ENCODE measurements around the gene HOXC4.

Gene HOXC4

DNA sequence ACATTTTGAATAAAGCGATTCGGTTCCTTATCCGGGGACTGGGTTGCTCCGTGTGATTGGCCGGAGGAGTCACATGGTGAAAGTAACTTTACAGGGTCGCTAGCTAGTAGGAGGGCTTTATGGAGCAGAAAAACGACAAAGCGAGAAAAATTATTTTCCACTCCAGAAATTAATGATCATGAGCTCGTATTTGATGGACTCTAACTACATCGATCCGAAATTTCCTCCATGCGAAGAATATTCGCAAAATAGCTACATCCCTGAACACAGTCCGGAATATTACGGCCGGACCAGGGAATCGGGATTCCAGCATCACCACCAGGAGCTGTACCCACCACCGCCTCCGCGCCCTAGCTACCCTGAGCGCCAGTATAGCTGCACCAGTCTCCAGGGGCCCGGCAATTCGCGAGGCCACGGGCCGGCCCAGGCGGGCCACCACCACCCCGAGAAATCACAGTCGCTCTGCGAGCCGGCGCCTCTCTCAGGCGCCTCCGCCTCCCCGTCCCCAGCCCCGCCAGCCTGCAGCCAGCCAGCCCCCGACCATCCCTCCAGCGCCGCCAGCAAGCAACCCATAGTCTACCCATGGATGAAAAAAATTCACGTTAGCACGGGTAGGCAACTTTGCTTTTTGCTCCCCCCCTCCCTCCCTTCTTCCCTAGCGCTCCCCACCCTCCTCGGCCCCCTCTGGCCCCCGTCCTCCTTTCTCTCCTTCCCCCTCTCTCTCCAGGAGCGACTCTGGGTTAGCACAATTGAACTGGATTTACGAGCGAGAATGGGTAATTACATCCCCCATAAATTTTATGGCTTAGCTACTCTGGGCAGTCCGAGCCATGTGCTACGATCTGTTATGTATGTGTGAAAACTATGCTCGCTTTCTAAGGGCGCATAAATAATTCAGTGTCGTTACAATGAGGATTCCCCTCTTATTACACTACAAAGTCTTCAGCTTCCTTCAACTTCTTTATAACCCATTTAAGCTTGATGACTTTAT is at the start of gene HOXC4:
Gene HOXC4, plus strand, starts transcription at position 85 of the 991 bp plus-strand sequence. Its CDS starts 88 bp downstream, at position 173.
- no peak for DNase-seq (ENCODE audit: low spot score)

DNA sequence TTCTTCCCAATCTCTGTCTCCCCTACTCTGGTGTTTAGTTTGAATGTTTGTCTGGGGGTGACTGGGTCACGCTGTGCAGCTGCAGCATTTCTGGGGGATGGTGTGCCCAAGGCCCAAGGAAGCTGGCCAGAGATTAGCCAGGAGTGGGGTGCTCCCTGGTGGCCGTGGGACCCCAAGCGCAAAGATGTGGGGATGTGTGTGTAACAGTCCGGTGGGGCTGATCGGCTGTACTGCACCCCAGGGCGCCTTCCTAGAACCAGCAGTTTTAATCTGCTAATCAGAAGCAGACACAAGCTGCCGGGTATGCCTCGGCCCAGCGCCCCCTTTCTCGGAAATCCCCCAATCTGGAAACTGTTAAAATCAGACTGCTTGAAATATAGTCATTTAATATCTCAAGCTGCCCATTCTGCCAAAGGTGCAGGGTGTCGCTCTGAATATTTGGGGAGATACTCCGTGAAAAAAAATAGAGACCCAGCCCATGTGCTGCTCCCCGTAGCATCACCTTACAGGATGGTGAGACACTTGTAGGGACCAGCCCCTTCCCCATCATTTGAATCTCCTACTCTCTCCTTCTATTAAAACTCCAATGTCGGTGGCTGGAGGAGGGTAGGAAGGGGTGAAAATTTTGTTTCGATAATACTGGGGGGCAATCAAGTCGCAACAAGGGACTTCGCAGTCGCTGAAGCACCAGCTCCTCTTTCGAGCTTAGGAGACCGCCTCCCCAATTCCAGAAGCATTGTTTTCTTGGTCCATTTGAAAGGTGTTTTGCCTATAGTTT is 49.4 kb upstream of the HOXC4 start:
- DNase-seq (ENCODE audit: low spot score) = no peak

DNA sequence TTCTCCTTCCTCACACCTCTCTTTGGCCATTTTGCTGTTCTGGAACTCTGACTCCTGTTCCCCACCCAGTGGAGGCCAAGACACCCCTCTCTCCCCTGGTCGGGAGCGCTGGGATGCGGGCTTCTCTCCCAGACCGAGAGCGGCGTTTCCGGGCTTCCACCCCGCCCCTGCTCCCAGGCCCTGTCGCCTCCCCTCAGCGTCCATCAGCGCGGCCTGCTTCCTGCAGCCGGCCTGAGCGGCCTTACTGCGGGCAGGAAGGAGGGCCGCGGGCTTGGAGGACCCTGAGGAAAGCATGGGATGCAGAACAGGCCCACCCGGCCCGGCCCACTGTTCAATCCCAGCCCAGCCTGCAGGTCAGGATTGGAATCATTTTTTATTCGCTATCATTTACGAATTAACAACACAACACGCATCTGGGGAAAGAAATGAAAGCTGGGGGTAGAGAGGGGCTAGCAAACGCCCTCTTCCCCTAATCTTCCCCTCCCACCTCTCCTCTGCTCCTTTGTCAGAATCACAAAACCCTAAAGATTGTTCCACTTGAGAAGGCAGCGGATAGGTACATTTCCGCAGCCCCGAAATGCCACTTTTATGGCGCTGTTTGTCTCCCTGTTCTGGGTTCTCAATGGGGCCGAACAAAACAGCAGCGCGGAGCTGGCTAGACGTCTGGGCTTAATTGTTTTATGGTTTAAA is 48.6 kb upstream of the HOXC4 start:
- peak; percentile 71 for DNase-seq (ENCODE audit: low spot score)

DNA sequence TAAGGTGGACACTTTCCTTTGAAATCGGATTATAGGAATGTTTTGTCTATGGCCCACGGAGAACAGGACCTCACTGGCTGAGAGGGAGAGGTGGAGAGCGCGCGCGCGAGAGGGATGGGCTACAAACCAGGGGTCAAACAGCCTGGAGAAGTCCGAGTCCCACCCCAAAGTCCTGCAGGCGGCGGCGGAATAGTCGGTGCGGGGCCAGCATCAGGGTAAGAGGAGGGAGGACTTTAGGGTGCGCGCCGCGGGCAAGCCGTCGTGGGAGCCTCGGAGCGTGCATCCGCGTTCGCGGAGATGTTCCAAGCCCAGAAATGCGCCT is 48.1 kb upstream of the HOXC4 start:
- DNase-seq (ENCODE audit: low spot score) = no peak

DNA sequence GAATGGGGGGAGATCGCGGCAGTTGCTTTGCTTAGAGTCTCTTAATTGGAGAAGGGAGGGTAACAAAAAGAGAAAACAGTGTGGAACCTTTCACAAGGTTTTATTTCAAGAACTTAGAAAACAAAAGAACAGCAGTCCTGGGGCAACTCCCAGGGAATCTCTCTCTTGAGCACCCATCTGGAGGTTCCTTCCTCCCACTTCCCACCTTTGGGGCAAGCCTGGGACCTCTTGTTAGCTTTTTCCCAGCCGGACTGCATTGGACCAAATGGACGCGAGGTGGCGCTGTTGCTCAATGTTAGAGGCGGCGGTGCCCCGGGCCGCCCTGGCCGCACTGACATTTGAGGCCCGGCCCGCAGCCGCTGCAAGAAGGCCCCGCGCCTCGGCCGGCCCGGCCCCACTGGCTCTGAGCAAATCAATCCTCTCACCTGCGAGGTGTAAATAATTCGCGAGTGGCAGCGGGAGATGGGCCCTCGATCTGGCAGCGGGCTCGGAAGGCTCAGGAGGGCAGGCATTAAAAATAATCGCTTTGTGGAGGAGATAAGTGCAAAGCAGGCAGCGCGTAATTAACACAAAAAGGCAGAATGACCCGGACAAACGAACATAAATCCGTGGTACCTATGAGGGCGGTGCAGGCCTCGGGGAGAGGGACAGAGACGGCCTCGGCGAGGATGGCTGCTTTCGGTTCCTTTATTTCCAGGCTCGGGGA is 47.6 kb upstream of the HOXC4 start:
- peak; percentile 84 for DNase-seq (ENCODE audit: low spot score)

DNA sequence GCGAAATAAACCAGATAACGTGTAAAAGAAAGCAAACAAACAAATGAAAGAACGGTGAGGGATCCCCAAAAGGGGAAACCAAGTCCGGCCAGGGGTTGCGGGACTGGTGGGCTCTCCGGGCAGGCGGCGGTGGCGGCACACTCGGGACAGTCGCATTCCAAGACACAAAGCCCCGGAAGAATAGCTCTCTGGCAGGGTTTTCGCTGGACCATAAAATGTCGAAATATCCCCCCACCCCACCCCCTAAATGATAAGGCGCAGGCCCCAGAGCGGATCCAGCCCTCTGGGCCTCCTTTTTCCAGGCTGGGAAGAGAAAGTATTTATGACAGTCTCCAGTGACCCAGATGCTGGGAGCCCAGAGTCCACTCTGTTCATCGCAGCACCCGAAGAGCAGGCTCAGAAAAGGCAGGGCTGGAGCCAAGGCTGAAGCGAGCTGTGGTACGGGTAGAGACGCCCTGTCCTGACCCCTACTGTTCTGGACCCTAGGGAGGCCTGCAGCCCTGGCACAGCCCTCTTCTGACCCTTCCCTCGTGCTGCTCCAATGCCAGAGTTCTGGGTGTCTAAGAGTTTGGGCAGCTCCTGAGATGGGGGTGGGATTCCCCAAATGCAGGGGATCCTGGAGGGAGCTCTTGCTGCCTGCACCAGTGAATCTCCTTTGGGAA is 46.9 kb upstream of the HOXC4 start:
- no peak for DNase-seq (ENCODE audit: low spot score)

DNA sequence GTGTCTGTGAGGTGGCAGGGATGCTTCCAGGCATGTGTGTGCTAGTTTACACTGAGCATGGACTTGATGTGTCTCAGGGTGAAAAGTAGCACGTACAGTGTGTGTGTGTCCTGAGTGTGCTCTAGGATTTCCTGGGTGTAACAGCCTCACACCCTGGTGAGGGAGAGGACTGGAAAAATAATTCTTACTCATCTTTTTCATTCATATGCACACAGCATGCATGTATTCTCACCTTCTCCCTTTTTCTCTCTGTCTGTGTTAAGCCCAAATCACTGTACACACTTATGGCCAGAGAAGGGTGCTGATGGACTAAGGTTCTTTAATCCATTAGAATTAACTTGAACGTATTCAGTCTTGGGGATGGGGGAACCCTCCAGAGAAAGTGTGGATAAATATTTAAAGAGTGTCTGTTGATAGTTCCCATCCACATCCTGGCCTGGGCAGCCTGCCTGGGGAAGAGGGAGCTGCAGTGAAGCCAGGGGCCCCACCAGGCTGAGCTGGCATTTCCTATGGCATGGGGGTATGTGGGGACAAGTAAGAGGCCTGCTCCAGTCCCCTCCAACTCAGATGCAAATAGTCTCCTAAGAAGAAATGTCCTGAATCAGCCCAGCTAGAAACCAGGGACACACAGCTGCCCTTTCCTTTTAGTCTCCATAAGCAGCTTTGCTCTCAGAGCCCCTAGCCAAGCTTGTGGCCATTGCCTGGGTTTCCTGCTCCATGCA is 45.9 kb upstream of the HOXC4 start:
- DNase-seq (ENCODE audit: low spot score) = no peak

DNA sequence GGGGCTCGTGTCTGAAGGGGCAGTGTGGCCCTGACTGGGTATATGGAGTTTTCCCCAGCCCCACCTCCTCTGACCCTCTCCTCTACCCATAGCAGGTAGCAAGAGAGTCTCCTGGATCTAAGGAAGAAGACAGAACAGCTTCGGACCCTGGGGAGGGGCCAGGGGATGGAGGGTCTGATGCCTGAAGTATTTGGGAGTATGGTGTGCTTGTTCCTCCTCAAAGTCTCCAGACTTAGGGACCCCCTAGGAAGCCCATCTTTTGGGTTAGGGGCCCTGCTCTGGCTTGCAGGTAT is 45.4 kb upstream of the HOXC4 start:
- DNase-seq (ENCODE audit: low spot score) = no peak

DNA sequence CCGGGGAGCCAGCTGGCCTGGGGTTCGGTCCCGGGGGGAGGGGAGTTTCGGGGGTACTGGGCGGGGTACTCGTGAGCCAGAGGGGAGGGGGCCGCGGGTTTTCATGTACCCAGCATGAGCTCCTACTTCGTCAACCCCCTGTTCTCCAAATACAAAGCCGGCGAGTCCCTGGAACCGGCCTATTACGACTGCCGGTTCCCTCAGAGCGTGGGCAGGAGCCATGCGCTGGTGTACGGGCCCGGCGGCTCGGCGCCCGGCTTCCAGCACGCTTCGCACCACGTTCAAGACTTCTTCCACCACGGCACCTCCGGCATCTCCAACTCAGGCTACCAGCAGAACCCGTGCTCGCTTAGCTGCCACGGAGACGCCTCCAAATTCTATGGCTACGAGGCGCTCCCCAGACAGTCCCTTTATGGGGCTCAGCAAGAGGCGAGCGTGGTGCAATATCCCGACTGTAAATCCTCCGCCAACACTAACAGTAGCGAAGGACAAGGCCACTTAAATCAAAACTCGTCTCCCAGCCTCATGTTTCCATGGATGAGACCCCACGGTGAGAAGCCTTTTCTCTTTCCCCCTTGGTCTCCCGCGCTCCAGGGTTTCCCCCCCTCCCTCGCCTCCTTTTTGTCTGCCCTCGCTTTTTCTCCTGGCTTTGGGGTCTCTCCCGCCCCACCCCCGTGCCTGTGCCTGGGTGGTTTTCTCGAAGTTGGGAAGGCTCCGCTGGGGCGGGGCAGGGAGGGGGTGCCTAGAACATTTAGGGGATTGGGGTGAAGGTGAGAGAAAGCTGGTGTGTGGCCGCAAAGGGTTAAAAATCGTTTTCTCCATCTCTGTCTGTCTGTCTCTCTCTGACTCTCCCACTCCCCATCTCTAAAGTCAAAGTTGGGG is 44.2 kb upstream of the HOXC4 start:
- DNase-seq (ENCODE audit: low spot score) = no peak

DNA sequence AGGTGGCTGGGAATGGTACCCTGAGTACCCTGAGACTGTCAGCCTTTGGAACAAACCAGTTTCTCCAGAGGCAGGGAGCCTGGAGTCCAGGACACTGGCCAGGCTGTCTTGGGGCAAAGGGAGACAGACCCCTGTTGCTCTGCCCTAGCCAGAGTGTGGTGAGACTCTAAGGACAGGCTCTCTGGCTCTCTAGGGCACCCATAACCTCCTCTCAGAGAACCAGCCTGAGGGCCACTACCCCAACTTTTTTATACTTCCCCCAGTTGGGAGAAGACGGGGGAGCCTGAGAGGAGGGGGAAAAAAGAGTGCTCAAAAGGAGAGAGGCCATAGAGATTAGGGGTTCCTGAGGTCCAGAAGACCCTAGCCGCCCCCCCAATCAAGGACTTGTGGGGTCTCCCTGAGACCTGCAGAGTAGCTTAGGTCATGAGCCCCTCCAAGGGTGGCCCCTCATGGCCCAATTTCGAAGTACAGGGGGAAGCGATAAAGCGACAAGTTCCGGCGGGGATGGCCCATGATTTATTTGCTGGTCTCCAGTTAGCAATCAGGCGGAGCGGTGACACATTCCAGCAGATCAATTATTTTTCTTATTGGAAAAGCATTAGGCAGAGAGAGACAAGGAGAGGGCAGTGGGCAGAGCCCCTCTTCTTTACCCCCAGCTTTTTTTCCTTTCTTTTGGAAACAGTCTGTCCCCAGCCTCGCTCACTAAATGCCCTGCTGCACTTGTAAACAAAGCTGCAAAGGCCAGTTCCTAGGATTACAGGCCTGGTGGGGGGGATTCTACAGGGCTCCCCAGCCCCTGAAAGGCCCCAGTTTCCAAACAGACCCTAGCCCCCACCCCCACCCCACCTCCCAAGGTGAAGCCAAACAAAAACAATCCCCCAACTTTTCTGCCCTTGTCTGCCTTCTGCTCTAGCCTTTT is 43.3 kb upstream of the HOXC4 start:
- DNase-seq (ENCODE audit: low spot score) = no peak

DNA sequence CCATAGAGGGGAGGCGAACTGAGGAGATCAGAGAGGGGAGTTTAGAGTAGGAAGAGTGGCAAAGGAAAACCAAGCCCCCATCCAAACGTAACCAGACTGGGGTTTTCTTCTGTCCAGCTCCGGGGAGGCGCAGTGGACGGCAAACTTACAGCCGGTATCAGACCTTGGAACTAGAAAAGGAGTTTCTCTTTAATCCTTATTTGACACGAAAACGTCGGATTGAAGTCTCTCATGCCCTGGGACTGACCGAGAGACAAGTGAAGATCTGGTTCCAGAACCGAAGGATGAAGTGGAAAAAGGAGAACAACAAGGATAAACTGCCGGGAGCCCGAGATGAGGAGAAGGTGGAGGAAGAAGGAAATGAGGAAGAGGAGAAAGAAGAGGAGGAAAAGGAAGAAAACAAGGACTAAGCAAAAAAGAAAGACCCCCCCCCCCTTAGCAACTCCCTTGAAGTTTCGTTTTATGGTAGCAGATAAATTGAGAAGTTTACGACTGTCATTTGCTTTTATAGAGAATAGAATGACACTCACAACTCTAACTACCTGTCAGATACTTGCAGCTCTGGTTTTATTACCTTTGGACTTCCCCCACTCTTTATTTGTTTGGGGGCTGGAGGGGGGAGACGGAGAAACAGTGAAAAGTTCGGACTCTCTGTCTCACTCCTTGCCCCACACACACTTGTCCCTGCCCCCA is 42.5 kb upstream of the HOXC4 start:
- DNase-seq (ENCODE audit: low spot score) = no peak

DNA sequence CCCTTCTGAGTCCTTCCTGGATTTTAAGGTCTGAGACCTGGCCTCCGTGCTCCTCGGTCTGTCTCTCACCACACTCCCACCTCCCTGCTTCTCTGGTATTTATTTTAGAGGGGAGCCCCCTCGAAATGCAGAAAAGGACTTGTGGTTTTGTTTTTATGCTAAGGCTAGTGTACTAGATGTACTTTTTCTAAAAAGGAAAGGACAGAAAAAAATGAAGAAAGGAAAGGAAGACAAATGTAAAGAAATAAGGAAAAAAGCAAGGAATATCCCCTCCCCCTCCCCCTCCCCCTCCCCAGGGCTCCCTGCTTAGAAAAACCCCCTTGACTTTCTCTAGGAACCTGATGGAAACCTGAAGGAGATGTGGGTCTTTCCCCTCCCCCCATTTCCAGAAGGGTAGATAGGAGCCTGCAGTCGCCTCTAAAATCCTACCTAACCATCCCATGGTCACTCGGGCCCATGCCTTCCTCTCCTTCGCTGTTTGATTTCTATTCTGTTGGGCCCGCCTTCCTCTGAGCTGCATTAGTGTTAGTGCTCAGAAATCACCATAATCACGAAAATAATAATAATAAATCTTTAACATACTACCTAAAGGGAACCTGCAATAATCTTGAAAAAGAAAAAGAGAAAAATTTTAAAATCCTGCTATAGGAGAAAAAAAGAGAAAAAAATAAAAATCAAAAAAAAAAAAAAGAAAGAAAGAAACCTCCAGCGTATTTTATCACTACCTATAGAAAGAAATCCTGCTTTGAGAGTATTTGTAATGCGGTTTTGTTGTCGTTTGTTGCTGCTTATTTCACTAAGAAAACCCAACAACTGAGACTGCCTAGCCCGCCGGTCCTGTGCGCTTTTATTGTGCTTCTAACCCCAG is 41.7 kb upstream of the HOXC4 start:
- no peak for DNase-seq (ENCODE audit: low spot score)

DNA sequence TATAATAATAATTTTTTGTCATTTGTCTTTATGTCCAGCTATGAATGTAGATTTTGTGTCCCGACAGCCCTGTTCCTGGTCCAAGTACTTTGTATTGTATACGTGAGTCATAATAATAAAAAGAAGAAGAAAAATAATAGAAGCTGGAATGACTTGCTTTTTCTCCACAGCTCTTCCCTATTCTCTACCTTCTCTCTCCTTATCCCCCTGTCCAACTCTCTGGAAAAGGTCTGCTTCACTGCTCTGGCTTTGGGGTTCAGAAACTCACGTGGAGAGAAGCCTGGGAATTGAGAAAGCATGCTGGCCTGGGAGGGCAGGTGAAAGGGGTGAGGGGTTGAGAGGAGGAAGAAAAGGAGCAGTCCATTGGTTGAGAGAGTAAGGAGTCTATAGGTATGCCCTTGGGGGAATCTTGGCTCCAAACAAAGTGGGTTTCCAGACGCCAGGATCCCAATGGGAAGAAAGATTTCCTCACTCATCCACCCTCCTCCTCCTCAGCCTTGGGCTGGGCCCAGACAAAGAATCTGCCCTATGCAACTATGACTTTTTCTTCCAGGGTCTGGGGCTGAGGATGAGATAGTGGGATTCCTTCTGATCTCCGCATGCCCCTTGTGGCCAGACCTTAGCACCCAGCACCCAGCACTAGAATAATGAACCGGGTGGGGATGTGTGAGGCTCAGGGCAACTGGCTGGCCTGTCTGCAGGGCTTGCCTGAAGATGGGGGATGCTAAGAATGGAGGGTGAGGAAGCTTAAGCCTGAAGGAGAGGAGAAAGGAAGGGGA is 40.8 kb upstream of the HOXC4 start:
- peak; percentile 42 for DNase-seq (ENCODE audit: low spot score)

DNA sequence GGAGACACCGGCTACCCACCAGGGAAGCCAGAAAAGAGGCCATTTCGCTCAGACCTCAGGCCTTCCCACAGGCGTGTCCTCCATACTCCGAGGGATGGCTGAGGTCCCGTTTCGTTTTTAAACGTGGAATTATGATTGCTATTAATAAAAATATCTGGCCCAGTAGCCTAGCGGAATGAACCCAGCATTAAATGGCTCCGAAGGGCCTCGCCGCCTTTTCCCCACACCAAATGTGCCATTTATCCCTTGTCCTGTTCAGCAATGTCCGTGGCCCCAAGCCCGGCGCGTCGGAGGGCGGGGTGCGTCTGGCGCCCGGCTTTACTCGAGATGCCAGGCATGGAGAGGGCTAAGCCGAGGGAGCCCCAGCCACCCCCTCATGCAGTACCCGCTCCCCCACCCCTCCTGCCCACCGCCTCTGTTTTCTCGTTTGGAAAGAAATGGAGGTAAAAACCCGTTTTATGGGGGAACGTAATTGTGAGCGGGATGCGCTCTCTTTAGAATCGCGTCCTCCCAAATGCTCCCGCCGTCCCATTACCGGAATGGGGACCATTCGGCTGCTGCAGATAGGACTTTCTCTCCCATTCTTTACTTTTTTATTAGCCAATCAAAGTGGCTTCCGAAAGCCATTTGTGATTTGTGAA is 39.1 kb upstream of the HOXC4 start:
- no peak for DNase-seq (ENCODE audit: low spot score)

DNA sequence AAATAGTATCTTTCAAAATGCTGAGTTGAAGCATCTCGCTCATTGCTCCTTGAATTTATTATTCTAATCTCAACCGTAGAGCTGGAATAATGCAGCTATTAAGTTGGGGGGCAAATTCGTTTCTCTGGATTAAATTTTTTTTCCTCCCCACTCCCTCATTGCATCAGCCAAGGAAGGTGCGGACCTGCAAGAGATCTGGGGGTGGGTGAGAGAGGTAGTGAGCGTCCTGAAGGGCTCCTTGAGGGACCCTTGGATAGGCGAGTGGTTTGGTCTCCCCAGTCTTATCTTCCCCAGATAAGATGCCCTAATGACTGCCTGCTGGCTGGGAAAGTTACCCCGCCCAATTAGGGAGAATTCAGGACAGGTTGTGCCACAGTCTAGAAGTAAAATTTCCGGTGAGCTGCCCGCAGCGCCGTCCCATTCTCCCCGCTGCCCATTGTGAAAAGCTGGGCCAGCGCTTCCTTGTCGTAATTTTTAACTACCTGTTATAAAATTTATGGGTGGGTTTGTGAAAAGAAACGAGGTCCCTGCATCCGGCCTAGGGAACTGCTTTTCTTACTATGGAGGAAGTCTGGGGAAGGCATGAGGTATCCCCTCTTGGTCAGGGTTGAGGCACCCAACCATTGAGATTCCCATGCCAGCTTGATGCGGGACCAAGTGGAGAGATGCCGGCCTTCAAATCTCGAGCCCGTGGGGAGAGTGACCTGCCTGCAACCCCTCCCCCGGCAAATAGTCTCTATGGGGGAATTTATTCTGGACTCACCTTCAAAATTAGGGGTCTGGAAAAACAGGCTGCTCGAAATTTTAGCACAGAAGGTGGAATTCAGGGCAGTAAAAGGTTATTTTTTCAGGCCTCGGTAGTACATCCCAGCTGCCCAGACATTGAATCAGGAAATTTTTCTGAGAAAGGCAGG is 38.4 kb upstream of the HOXC4 start:
- DNase-seq (ENCODE audit: low spot score) = no peak
